ENCODE results near the gene CPNE4.

The CPNE4 gene

GRCh38 chr3:131568460-131568859 lies 466.4 kb downstream of the CPNE4 start:
- no peak for DNase-seq

GRCh38 chr3:131564812-131565211 lies 470.0 kb downstream of the CPNE4 start:
- DNase-seq, result no peak

- DNase-seq, result peak; percentile 70
These were observed 473.3 kb downstream of the CPNE4 start for GRCh38 chr3:131561511-131561910.

GRCh38 chr3:131560795-131561194 lies 474.0 kb downstream of the CPNE4 start:
- DNase-seq, result no peak

GRCh38 chr3:131555456-131555855 lies 479.4 kb downstream of the CPNE4 start:
- DNase-seq, result no peak

GRCh38 chr3:131553495-131554247 lies 481.1 kb downstream of the CPNE4 start:
- no peak for DNase-seq

GRCh38 chr3:131551761-131552160 lies 483.1 kb downstream of the CPNE4 start:
- DNase-seq, result no peak

DNA sequence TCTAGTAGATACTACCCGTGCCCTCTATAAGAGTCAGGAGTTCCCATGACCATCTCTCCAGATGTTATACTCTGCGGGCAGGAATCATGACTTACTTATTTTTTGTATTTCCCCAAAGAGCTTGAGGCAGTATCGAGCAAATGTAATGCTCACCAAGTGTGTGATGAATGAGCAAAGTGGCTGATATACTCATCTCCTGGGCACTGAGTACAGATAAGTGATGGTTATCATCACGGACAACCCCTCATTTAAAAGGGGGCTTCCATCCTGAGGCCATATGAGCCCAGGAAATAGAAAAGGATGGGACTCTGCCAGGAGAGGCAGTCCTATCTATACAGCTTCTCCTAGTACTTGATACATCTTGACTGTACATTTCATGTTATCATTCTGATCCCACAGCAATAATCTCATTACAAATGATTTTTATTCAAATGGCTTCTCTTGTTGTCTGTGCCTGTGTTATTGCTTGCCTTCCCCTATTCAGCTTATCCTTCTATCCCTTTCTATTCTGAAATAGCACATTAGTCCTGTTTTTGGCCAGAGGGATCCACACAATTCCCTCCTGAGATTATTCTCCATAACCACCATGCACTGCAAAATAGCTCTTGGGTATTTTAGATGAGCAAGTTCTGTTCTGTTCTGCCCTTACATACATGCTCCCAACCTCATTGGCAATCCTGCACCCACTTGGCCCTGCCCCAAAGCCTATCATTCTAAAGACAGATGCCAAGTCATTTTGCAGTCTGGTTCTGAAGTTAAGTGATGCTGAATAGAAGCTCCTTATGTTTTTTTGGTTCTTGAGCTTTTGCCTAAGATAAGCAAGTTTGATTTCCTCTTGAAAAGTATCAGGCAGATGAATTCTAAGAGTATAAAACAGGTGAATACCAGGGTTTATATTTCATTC lies 484.0 kb downstream of the CPNE4 start:
- DNase-seq, result peak; percentile 32

DNA sequence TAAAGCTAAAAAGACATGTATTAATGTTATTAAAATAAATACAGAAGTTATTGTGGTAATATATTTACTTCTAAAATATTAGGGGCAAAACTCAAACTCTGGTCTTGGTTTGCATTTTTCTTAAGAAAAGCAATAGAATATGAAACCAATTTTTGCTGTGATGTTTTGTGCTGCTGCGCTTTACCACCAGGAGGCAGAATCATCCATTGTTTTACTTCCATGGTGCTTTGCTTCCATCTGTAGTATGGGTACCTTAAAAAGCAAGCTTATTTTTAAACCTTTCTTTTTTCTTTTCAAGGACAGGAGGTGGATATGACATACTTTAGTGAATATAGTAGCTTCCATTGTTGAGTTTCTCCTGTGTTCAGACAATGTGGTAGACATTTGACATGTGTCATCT lies 485.5 kb downstream of the CPNE4 start:
- no peak for DNase-seq

- no peak for DNase-seq
These were observed 487.2 kb downstream of the CPNE4 start for GRCh38 chr3:131547585-131547984.

GRCh38 chr3:131546441-131546840 lies 488.4 kb downstream of the CPNE4 start:
- DNase-seq, result no peak

- no peak for DNase-seq
These were observed 490.3 kb downstream of the CPNE4 start for GRCh38 chr3:131544557-131544956.

DNA sequence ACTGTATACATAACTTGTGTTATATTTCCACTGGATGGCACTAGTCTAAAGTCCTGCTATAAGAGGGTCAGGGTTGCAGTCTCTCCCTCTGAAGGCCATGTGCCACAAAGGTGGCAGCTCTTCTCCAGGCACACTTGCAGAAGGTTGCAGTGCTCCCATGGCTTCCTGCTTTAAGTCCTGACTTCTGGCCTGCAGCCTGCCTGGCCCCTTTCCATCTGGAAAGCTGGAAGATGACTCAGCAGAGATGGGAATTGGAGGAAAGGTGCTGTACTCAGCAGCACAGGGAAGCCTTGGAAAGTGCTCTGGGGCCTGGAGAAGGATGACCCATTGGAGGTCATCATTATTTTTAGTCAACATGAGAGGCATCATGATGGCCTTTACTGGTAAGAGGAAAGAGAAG lies 491.1 kb downstream of the CPNE4 start:
- DNase-seq, result no peak

DNA sequence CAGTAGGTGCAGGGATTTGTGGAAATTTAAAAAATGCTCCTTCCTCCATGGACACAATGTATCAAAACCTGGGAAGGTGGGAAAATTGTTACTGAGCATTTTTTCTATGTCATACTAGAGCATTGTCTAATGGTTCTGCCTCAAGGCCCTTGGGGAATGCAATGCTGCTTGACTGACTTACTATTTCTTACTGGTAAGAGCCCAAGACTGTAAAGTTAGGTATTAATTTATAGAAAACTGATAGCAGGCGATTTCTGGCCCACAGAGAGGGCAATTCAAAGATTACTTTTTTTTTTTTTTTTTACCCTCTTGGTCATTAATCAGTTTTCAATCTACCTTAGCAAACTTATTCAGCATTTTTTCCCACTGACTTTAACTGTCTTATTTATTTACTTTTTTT lies 493.5 kb downstream of the CPNE4 start:
- no peak for DNase-seq

GRCh38 chr3:131540821-131541220 lies 494.0 kb downstream of the CPNE4 start:
- no peak for DNase-seq

- DNase-seq, result no peak
These were observed 494.7 kb downstream of the CPNE4 start for GRCh38 chr3:131540143-131540542.

GRCh38 chr3:131538968-131539367 lies 495.8 kb downstream of the CPNE4 start:
- no peak for DNase-seq

GRCh38 chr3:131537531-131537930 lies 497.3 kb downstream of the CPNE4 start:
- no peak for DNase-seq

GRCh38 chr3:131535596-131535995 lies 499.2 kb downstream of the CPNE4 start:
- DNase-seq, result no peak

DNA sequence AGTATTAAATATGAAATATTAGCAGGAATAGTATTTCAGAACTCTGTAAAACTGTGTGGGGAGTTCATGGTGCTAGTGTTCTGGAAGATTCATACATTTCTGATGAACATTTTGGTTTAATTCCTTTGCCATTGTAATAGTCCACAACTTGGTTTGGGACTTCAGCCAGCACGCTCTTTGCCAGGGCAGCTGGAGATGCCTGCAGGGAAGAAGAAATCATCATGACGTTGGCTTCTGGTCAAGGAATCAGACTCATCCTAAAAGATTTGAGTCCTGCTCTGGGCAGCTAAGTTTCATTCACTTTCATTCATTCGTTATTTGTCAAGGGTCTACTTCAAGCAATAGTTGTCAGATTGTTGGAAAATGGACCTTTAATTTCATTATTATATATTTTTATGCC lies 499.7 kb downstream of the CPNE4 start:
- DNase-seq, result no peak

DNA sequence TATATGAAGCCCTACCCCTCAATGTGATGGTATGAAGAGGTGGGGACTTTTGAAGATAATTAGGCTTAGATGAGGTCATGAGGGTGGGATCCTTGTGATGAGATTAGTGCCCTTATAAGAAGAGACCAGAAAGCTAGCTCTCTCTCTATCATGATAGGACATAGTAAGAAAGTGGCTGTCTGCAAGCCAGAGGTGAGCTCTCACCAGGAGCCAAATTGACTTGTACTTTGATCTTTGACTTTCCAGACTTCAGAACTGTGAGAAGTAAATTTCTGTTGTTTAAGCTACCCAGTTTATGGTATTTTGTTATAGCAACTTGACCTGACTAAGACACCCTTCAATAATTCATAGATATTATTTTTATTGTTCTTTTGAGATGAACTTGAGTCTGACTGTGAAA lies 502.2 kb downstream of the CPNE4 start:
- no peak for DNase-seq

DNA sequence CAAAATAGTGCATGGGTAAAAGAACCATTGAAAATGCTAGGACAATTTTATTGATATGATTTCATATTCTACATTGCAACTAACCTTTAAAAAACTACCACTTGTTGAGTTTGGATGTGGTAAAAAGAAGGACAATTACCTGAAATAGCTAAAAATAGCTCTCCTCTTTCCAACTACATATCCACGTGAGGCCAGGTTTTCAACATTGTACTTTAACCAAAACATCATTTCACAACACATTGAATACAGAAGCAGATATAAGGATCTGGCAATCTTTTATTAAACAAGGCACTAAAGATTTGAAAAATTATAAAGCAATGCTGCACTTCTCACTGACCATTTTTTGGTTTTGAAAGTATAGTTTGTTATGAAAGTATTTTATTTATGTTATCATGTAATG lies 504.0 kb downstream of the CPNE4 start:
- DNase-seq, result no peak

- DNase-seq, result no peak
These were observed 504.4 kb downstream of the CPNE4 start for GRCh38 chr3:131530388-131530787.

GRCh38 chr3:131526801-131527347 lies 507.9 kb downstream of the CPNE4 start:
- DNase-seq, result peak; percentile 90

Data from eye (tissue), 1 donor.